HG03175 (cell line): ENCODE results near the gene SLIT1.

Experiments used
- ATAC-seq: cut with Tn5 transposase; IDR thresholded peaks from one replicate; pipeline ENCODE4 v1.9.1; 2021; ENCODE audit warnings: mild to moderate bottlenecking, moderate library complexity; ENCODE audit not compliant: unreplicated experiment

The SLIT1 gene

DNA sequence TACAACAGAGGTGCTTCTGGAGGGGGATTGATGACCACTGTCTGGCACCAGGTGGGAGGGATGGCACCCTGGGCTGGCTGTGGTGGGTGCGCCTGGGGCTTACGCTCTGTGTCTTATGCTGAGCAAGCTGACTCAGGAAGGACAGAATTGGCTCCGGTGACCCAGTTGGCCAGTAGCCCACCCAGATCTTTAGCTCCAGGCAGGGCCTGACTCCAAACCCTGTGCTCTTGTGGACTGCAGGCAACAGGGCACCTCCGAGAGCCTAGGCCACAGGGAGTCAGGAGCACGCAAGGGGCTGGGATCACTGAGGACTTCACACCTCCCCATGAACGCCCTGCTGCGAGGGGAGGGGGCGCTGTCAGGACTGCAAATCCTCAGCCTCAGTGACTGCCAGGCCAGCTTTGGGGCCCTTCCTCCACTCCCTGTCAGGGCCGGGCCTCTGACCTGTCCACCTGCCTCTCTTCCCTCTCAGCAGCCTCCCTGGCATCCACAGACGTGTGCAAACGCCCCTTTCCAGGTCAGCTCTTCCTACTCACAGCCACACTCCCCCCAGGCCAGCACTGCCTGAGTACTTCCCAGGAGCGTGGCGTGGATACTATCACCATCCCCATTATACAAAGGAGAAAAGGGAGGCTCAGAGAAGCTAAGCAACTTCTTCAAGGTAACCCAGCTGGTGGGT is 118.7 kb downstream of the SLIT1 start:
- ATAC-seq: no peak

DNA sequence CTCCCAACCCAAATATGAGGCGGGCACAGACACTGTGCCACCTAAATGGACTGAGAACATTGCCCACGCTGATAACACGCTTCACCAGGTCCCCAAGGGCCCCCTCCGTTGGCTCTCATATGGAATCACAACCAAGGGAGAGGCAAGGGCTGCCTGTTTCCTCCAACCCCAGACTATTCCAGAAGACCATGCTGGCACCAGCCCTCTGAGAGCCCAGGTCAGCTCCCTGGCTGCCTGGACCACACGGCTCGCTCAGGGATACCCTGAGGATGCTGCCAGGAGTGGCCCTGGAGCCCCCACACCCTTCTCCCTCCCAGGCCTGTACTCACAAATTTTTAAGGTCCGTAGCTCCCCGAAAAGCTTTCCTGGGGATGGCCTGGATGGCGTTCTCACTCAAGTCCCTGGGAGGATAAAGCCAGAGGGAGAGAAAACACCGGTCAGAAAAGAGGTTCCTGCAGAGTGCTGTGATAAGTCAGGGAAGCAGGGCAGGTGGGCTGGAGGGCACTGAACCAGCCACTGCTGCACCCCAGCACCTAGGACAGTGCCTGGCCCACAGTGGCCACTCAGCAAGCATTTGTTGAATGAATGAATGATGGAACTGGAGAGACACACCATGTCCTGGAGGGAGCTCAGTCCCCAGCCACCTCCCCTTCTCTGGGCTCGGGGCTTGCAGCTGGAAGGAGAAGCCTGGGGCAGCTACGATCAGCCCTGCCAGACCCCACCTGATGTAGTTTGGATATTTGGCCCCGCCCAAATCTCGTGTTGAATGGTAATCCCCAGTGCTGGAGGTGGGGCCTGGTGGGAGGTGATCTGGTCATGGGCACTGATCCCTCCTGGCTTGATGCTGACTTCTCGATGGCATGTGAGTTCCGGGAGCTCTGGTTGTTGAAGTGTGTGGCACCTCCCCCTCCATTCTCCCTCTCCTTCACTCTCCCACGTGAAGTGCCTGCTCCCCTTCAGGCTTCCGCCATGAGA is 119.8 kb downstream of the SLIT1 start:
- no peak for ATAC-seq

DNA sequence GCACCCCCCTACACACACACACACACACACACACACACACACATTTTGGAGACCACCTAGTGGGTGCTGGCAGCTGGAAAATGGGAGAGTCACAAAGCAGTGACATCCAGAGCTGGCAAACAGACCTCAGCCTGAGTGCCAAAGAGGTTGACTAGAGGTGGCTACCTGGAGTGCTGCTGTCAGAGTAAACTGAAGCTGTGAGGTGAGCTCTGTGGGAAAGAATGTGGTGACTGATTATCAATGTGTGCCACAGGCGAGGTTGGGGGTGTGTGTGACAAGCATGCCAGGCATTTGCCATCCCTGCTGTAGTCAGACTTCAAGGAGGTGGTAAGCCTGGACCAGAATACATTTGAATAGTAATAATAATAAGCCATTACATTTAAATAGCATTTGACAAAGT is 120.6 kb downstream of the SLIT1 start:
- ATAC-seq: no peak

DNA sequence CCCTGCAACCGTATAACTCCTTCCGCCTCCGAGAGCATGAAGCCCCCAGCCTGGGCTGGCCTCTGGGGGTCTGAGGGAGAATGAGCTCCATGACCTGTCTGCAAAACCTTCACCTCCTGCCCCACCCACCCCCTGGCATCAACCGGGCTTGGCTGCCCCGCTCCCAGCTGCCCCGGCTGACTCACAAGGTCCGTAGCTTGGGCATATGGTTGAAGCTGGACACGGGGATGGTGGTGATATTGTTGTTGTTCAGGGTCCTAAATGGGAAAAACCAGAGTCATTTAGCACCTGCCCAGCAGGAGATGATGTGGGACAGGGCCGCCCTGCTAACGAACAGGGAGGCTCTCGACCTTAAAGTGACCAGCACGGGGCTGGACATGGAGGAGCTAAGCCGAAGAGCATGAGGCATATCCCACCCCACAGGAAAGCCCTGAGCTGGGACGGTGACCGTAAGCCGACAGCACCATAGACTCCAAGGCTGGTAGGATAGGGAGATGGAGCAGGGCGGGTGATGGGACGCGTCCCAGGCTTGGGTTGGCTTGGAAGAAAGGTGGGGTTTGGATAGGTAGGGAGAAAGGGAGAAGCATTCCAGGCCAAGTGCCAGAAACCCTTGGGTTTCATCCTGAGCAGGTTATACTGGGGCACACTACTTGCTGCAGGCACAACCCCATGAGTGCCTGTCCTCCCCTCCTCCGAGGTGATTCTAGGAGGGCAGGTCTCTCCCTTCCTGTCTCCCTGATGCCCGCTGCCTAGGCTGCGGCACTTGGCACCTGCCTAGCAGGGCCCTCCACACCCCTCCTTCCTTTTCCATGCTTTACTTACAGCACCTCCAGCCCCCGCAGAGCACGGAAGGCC is 121.5 kb downstream of the SLIT1 start:
- no peak for ATAC-seq

- no peak for ATAC-seq
Measured at GRCh38 chr10:97063271-97063982, 122.3 kb downstream of the SLIT1 start.

- ATAC-seq: no peak
Measured at GRCh38 chr10:97062456-97062855, 123.3 kb downstream of the SLIT1 start.

DNA sequence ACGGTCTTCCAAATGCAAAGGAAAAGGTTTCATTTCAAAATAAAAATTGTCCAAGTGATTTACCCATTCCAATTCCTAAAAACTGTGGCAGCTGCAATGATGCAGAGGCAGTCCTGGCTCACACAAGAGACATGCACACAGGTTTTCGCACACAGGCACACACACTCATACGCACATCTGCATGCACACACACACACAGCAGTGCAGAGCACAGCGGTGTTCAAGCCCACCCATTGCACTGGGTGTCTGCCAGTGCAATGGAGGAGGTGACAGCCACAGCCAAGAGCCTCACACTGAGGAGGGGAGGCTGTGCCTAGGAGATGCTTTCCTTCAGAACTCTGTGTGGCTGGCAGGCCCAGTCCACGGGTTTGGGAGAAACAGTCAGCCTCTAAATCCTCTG is 123.7 kb downstream of the SLIT1 start:
- ATAC-seq: no peak

DNA sequence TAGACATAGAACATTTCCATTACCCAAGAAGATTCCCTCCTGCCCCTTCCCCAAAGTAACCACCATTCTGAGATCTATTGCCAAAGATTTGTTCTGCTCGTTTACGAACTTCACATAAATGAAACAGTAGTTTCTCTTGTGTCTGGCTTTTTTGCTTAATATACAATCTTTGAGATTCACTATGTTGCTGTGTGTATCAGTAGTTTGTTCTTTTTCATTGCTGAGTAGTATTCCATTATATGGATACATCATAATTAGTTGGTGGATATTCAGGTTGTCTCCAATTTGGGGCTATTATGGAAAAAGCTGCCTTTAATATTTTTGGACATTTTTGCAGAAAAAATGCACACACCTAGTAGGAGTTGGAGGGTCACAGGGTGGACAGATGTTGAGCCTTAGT is 124.3 kb downstream of the SLIT1 start:
- ATAC-seq: no peak

- ATAC-seq: no peak
Measured at GRCh38 chr10:97060441-97061084, 125.2 kb downstream of the SLIT1 start.

- no peak for ATAC-seq
Measured at GRCh38 chr10:97059872-97060205, 125.9 kb downstream of the SLIT1 start.

DNA sequence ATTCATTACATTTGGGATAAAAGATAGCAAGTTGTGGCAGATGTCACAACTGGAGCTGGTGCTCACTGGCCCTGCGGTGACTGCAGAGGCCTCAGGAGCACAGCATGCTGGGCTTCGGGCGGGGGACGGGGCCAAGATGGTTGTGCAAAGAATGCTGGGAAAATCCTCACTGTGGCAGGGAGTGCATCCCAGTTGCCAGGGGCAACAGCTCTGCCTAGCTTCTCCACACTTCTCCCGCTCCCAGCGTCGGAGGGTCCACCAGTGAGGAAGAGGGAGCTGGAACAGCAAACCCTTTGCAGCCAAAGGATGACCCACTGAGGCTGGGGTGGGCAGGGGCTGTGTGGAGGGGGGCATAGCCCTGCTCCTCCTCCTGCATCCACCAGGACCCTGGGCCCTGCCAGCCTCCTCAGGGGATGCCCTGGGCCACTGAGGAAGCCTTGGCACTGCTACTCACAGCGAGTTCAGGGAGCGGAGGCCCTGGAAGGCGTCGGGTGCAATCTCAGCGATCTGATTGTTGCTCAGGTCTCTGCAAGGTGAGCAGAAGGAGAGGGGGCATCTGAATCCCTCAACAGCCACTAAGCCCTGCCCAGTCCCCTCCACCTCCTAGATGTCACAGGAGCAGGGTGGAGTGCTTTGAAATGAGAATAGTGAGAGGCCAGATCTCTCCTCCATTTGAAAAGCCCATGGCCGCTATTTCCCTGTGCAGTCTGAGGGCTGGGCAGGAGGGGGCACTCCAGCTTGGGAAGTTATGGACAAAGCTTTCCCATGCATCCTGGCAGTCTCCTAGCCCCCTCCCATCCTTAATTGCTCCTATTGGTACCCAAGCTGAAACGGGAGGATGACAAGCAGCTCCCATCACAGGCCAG is 126.5 kb downstream of the SLIT1 start:
- ATAC-seq: no peak

- ATAC-seq: no peak
Measured at GRCh38 chr10:97058521-97058920, 127.2 kb downstream of the SLIT1 start.

DNA sequence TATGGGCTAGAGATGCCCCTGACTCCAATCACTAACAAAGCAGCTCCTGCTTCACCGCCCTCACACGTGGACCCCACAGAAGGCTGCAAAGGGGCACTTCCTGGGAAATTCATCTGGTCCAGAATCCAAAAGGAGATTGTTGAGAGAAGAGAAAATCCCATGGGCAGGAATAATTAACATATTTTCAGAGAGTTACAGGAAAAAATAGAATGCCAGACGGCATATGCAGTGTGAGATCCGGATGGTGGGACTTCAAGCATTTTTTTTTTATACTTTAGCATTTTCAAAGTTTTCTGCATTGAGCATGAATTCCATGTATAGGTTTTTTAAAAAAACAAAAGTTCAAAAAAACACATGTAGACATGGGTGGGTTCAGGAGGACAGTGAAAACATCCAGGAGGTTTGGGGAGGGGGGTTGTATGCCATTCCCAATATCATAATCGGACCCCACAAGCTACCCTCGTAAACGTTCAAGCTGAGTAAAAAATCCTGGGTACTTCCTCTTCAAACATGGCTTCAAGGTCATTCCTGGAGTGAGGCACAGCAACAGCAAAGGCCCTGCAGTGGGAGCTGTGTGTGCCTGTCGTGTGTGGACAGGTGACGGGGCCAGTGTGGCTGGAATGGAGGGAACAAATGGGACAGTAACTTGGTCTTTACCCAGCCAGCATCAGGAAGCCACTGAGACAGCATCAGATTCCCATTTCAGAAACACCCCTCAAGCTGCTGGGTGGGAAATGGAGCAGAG is 128.1 kb downstream of the SLIT1 start:
- ATAC-seq: no peak

DNA sequence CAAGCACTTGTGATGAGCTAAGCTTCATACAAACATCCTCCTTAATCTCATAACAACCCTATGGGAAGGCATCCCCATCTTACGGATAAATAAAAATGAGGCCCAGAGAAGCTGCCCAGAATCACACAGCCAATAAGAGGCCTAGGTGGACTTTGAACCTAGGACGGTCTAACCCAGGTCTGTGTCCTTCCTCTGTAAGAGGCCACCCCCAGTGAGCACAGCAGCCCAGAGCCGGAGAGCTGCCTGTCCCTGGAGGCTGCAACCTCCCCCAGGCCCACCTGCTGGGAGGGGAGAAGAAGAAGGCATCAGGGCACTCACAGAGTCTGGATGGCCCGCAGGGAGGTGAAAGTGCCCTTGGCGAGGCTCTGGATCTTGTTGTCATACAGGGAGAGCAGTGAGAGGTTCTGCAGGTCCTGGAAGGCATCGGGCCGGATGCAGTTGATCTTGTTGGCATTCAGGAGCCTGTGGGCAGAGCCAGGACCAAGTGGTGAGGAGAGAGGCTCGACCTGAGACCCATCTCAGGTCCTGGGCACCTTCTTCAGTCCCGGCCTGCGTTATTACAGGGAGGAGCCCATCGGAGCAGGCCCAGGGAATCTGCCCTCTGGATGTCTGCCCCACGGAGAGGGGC is 129.6 kb downstream of the SLIT1 start:
- ATAC-seq: no peak

GRCh38 chr10:97053276-97053675 is 132.5 kb downstream of the SLIT1 start:
- no peak for ATAC-seq

- no peak for ATAC-seq
Measured at GRCh38 chr10:97050956-97051496, 134.7 kb downstream of the SLIT1 start.

- ATAC-seq: no peak
Measured at GRCh38 chr10:97050205-97050745, 135.5 kb downstream of the SLIT1 start.

GRCh38 chr10:97049670-97050069 is 136.1 kb downstream of the SLIT1 start:
- ATAC-seq: no peak
